Endothelial cell of umbilical vein (primary cell): ENCODE data around the gene LIMCH1.

ENCODE experiments used
- CTCF ChIP-seq, 2 donors: IDR thresholded peaks; 1 replicate in 1 of 2; 2 replicates in 1 of 2; pipeline ENCODE4 v1.5.1; 2011; ENCODE audit warnings: low read length in 2 of 2, mild to moderate bottlenecking in 2 of 2, moderate library complexity in 2 of 2, control low read depth in 1 of 2, inconsistent platforms in 1 of 2, low read depth in 1 of 2; ENCODE audit not compliant: insufficient read depth in 1 of 2; ENCODE audit errors: extremely low read depth in 1 of 2
- EZH2 ChIP-seq: IDR thresholded peaks from 2 replicates; pipeline ENCODE4 v1.6.1; 2012; ENCODE audit warnings: borderline replicate concordance, low read depth, mild to moderate bottlenecking, moderate library complexity, low read length, inconsistent platforms; ENCODE audit not compliant: severe bottlenecking
- MAX ChIP-seq: IDR thresholded peaks from 2 replicates; pipeline ENCODE4 v1.6.1; 2011; ENCODE audit not compliant: insufficient read depth, insufficient read length
- MYC ChIP-seq: IDR thresholded peaks from one replicate; pipeline ENCODE4 v1.6.1; 2011; ENCODE audit warnings: mild to moderate bottlenecking, low read depth, low read length
- POLR2A ChIP-seq: IDR thresholded peaks from 2 replicates; pipeline ENCODE4 v1.6.1; 2012; ENCODE audit warnings: low read depth, mild to moderate bottlenecking, control low read depth, low read length
- POLR2AphosphoS5 ChIP-seq: IDR thresholded peaks from 2 replicates; pipeline ENCODE4 v1.6.1; 2012; ENCODE audit warnings: low read depth, mild to moderate bottlenecking, control low read depth, low read length, moderate library complexity; ENCODE audit not compliant: insufficient read depth

- no peak for TF ChIP-seq POLR2A
- TF ChIP-seq POLR2AphosphoS5 = no peak
- no peak for TF ChIP-seq CTCF (IDR thresholded peaks at IDR 0.05; ENCODE audit: extremely low read depth in 1 of 2, insufficient read depth in 1 of 2, low read depth in 1 of 2, low read length in 2 of 2)
- TF ChIP-seq EZH2 = no peak
- no peak for TF ChIP-seq MYC
- TF ChIP-seq MAX = no peak
These were observed 164.0 kb downstream of the LIMCH1 start for GRCh38 chr4:41701983-41702382.
